ENCODE measurements around the gene IDH1. TPM values are rescaled to one million over a fixed set of nuclear protein-coding genes. Genes with fewer than 3 reads are reported as not detected.
"Not testable (repeated sequence)": the region's sequence is repeated elsewhere in the genome, so short reads cannot be mapped to it uniquely, and the experiment has no call there.

IDH1 gene
- total RNA-seq, 2 donors from 2014 or later, result 16.9 to 19.4 TPM

DNA sequence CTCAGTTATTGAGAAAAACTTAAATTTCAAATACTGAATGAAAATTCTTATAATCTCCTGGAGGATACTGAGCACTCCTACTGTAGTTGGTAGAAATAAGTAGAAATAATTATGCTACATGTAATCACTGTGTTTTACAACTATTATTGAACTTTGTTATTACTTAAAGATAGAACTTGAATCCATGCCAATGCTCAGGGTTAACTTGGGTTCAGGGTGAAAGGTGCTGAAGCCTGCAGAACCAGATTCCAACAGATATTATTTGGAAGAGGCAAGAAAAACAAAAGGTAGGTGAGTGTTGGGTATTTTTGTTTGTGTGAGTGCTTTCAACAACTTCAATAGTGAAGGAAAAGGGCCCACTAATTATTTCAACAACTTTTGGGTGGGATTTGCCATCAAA lies 10.4 kb downstream of the IDH1 start:
- Mint-ChIP-seq H3K9me3 (no peaks in the 10 kb centered on the region), H3K27ac (no peak overlapping the region), H3K36me3 (peaks cover 5 to 9% of the 10 kb centered on the region in 2 donors)
- ATAC-seq, result no peak
- no peak for DNase-seq (ENCODE audit: low spot score in 2 of 2)

DNA sequence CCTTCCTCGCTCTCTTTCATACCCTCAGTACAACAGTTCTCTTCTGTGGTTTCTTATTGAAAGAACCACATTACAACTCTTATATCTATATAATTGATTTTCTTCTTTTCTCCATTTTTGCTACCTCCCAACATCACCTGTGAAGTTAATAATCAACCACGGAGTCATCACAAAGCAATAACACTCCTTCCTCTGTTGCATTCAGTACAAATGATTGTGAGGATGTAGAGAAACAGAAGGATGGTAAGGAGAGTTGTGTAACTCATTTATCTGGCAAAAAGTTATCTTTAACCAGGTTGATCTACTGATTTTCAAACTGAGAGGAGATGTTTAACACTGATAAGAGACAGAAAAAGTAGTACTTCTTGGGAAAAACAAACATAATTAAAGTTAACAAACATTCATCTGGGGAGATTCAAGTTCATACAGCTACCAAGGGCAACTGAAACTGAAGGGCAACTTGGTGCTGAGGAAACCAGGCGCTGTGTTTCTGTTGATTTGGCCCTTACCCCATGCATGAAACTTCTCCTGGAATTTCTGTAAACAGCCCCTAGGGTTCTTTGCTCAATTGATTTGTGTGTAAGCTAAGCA lies 14.2 kb downstream of the IDH1 start:
- Mint-ChIP-seq H3K9me3 (peaks cover 0 to 4% of the 10 kb centered on the region in 2 donors), H3K27ac (no peak overlapping the region), H3K36me3 (peaks cover 8 to 13% of the 10 kb centered on the region in 2 donors)
- ATAC-seq (no peak), DNase-seq (ENCODE audit: low spot score in 2 of 2) (no peak)

DNA sequence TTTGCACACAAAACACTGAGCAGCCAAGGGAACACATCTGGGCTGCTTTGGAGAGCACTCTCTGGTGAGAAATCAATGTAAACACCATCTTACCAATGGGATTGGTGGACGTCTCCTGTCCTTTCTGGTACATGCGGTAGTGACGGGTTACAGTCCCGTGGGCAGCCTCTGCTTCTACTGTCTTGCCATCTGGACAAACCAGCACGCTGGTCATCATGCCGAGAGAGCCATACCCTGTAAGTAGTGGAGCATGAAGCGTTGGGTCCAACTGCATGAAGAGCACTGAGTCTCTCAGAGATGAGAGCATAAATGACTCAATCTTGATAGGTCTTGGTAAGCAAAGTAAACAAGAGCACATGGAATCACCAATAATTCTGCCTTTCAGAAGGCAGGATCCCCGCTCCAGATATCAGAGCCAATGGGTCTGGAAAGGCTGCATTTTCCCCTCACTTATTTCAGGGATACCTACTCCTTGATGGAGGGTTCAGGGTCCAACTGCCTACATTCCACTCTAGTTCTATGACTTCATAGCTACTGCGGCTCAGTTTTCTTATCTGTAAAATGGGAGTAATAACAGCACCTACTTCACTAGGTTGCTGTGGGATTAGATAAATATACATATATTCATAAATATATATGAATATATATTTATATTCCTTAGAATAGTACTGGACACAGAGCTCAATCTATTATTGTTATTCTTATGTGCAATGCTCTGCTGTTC lies 14.9 kb downstream of the IDH1 start:
- DNase-seq (ENCODE audit: low spot score in 2 of 2), result no peak
- ATAC-seq, result no peak
- Mint-ChIP-seq H3K27ac (peak overlapping the region in 1 of 2 donors; percentile 13), H3K9me3 (peaks cover 0 to 10% of the 10 kb centered on the region in 2 donors), H3K36me3 (peaks cover 8 to 20% of the 10 kb centered on the region in 2 donors)

DNA sequence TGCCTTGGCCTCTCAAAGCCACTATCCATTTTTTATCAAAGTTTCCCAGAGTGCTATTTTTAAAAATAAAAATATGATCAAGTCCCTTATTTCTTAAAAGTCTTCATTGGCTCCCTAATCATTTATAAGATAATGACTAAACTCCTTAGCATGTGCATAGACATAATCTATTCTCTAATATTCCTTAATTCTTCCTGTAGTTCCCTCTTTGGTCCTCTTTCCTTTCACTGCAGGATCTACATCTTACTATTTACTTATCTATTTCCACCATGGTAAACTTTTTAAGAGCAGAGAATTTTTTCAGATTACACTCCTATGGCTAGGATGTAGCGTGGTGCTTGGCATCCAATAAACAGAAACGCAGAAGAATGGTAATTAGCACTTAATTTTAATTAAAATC lies 19.0 kb downstream of the IDH1 start:
- no peak for ATAC-seq
- peaks cover 15 to 24% of the 10 kb centered on the region in 2 donors for H3K36me3 Mint-ChIP-seq

DNA sequence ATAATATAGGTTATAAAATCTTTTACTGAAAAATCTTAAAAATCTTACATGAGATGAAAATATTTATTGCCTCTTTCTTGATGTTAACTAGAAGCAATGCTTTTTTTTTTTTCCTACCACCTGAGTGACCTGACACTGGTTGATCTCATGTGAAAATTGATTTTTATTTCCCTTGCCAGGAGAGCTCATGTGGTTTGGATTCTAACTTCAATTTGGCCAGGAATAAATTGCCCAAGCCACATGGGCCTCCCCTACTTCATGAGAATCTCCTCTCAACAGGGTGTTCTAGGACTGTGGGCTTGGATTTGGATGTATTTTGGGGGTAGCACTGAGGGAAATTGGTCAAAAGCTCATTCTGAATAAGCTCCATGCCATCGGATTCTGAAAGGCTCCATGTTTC lies 20.1 kb downstream of the IDH1 start:
- no peak for ATAC-seq
- H3K27ac Mint-ChIP-seq, result no peak overlapping the region
- H3K36me3 Mint-ChIP-seq, result peaks cover 13 to 22% of the 10 kb centered on the region in 2 donors
- H3K9me3 Mint-ChIP-seq, result peaks cover 5 to 19% of the 10 kb centered on the region in 2 donors
- no peak for DNase-seq (ENCODE audit: low spot score in 2 of 2)

More for the DNA sequence above, 19.0 kb downstream of the IDH1 start:
- H3K9me3 Mint-ChIP-seq, result peaks cover 5 to 15% of the 10 kb centered on the region in 2 donors
- no peak for DNase-seq (ENCODE audit: low spot score in 2 of 2)
- H3K27ac Mint-ChIP-seq, result no peak overlapping the region

DNA sequence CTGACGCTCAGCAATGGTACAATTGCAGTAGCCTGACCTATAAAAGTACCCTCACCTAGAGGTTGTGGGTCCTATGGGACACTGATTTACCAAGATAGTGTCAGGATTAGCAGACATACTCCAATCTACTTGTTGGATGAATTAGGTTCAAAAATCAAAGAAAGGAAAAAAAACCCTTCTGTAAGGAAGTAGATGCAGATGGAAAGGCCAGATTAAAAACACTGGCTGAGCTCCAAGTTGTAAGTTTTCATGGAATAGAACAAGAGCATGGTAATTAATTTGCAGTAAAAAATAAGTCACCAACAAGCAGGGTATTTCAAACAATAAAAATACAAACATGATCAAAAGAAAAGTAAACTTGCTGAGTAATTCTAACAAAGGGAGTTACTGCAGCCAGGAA lies 26.4 kb downstream of the IDH1 start:
- peaks cover 0 to 6% of the 10 kb centered on the region in 2 donors for H3K36me3 Mint-ChIP-seq
- ATAC-seq, result no peak
- H3K9me3 Mint-ChIP-seq, result peaks cover 5 to 9% of the 10 kb centered on the region in 2 donors
- DNase-seq (ENCODE audit: low spot score in 2 of 2), result no peak
- no peak overlapping the region for H3K27ac Mint-ChIP-seq

DNA sequence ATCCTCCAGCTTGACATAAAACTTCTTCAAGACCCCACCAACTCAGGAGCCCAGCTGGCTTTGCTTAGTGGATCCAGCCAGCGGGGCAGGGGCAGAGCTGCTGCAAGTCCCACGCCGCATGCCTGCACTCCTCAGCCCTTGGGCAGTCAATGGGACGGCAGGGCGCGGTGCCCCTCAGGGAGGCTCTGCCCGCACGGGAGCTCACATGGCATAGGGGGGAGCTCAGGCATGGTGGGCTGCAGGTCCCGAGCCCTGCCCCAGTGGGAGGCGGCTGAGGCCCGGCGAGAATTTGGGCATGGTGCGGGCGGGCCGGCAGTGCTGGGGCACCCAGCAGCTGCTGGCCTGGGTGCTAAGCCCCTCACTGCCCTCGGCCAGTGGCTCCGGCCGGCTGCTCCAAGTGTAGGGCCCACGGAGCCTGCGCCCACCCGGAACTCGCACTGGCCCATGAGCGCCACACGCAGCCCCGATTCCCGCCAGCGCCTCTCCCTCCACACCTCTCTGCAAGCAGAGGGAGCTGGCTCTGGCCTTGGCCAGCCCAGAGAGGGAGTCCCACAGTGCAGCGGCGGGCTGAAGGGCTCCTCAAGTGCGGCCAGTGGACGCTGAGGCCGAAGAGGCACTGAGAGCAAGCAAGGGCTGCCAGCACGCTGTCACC lies 27.2 kb downstream of the IDH1 start:
- H3K36me3 Mint-ChIP-seq, result peaks cover 0 to 6% of the 10 kb centered on the region in 2 donors
- peaks cover 5 to 9% of the 10 kb centered on the region in 2 donors for H3K9me3 Mint-ChIP-seq
- no peak overlapping the region for H3K27ac Mint-ChIP-seq
- ATAC-seq, result no peak
- no peak for DNase-seq (ENCODE audit: low spot score in 2 of 2)

DNA sequence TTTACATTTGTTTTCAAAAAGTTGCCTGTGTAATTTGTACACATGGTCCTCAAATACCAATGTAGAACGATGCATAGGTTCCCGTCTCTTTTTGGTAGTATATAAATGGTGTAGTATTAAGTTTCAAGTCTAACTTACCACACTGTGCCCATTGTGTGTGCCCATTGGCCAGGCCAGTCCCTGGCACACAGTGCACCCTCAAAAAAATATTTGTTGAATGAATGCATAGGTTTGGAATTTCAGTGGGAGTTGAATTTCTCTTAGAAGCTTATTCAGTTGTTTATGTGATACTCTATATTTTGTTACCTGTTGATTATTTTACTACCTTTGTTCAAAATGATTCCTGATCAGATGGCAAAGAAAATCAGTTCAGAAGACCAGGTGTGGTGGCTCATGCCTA lies 30.1 kb downstream of the IDH1 start:
- no peak for ATAC-seq
- no peak overlapping the region for H3K27ac Mint-ChIP-seq
- DNase-seq (ENCODE audit: low spot score in 2 of 2), result no peak
- peaks cover 0 to 13% of the 10 kb centered on the region in 2 donors for H3K9me3 Mint-ChIP-seq
- no peaks in the 10 kb centered on the region for H3K36me3 Mint-ChIP-seq

DNA sequence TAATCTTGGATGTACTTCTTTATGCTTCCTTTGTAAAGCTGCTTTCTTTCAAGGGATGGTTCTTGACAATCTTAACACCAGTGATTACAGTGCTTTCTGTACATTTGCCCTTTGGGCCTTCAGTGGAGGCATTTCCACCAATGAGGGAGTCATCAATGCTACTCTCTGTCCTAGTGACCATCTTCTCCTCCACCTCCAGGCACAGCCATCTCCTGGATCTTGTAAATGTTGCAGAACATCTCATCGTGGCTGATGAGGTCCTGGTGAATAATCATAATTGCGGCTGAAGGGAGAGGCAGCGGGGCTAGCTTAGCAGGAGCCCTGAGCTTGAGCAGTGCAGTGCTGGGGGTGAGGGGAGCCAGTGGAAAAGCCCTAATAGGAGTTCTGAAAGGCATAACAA lies 32.5 kb downstream of the IDH1 start:
- no peak for DNase-seq (ENCODE audit: low spot score in 2 of 2)
- H3K36me3 Mint-ChIP-seq, result no peaks in the 10 kb centered on the region
- ATAC-seq, result no peak
- peaks cover 0 to 17% of the 10 kb centered on the region in 2 donors for H3K9me3 Mint-ChIP-seq
- peak overlapping the region in 1 of 2 donors; percentile 8 for H3K27ac Mint-ChIP-seq

DNA sequence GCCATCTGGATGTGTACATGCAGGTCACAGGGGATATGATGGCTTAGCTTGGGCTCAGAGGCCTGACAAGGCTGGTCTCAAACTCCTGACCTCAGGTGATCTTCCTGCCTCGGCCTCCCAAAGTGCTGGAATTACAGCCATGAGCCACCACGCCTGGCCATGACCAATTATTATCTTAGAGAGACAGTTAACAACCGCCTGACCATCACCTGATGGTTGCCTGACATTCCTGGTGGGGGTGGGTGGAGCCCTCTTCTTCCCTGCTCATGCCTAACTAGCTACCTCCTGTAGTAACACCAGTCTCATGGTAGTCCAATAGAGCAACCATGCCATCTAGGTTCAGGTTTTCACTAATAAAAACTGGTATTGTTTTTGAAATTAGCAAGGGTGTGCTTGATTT lies 33.0 kb downstream of the IDH1 start:
- not testable (repeated sequence) for H3K27ac Mint-ChIP-seq; DNase-seq (ENCODE audit: low spot score in 2 of 2); H3K36me3 Mint-ChIP-seq; ATAC-seq
- peaks cover 0 to 17% of the 10 kb centered on the region in 2 donors for H3K9me3 Mint-ChIP-seq

DNA sequence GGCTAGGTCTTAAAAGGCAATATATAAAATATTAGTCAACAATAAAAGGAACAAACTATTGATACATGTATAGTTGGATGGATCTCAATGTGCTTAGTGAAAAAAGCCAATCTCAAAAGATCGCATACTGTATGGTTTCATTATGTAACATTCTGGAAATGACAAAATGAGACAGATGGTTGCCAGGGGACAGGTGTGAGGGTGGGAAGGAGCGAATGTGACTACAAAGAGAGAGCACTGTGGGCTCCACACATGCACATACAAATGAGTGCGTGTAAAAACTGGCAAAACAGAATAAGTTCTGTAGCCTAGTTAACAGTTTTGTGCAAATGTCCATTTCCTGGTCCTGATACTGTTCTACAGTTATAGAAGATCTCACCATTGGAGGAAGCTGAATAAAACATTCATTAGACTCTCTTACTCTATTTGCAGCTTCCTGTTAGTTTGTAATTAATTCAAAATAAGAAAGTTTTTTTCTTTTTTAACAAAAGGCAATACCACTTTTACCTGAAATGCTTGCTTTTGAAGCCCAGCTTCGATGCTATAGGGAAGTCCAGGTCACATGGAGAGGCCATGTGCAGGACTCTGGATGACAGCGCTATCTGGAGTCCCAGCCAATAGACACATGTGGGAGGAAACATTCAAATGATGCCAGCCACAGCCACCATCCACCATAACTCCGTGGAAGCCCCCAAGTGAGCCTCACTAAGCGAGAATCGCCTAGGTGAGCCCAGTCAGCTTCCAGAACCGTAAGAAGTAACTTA lies 44.0 kb downstream of the IDH1 start:
- DNase-seq (ENCODE audit: low spot score in 2 of 2) (no peak), ATAC-seq (no peak)
- Mint-ChIP-seq H3K9me3 (no peaks in the 10 kb centered on the region), H3K36me3 (no peaks in the 10 kb centered on the region), H3K27ac (no peak overlapping the region)

DNA sequence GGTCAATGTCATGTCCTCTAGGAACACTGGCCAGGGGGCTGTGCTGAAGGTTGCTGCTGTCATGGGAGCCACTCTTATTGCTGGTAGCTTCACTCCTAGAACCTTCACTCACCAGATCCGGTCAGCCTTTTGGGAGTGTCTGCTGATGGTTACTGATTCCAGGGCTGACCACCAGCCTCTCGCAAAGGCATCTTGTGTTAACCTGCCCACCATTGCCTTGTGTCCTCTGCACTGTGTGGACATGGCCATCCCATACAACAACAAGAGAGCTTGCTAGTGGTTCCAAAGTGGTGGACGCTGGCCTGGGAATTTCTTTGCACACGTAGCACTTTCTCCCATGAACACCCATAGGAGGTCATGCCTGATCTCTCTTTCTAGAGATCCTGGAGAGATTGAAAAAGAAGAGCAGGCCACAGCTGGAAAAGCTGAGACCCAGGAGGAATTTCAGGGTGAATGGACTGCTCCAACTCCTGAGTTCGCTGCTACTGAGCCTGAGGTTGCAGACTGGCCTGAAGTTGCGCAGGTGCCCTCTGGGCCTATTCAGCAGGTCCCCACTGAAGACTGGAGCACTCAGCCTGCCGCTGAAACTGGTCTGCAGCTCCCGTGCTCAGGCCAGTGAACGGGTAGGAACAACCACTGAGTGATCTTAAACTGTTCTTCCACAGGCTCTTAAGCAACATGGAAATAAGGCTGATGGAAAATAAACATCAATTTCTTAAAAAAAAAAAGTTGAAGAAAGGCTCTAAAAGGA lies 46.4 kb downstream of the IDH1 start:
- no peaks in the 10 kb centered on the region for H3K9me3 Mint-ChIP-seq
- H3K27ac Mint-ChIP-seq, result no peak overlapping the region
- H3K36me3 Mint-ChIP-seq, result no peaks in the 10 kb centered on the region
- no peak for ATAC-seq
- no peak for DNase-seq (ENCODE audit: low spot score in 2 of 2)

DNA sequence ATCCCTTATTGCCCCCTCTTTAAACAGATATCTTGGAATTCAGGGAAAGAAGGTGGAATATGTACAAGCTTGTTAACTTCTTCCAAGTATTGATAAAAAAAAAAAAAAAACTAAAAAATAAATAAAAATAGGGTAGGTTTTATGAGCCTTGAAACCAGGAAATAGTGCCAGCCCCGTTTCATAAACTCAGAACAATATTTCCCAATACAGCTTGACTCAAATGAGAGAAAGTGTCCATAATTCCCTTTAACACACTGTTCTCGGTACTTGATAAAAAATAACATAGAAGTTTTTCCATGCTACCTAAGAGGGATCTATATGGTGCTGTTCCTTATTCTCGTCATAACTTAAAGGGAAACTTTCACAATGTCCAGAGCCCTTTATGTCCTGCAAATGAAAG lies 47.1 kb downstream of the IDH1 start:
- H3K36me3 Mint-ChIP-seq, result no peaks in the 10 kb centered on the region
- no peaks in the 10 kb centered on the region for H3K9me3 Mint-ChIP-seq
- DNase-seq (ENCODE audit: low spot score in 2 of 2) (no peak), ATAC-seq (no peak)
- no peak overlapping the region for H3K27ac Mint-ChIP-seq

DNA sequence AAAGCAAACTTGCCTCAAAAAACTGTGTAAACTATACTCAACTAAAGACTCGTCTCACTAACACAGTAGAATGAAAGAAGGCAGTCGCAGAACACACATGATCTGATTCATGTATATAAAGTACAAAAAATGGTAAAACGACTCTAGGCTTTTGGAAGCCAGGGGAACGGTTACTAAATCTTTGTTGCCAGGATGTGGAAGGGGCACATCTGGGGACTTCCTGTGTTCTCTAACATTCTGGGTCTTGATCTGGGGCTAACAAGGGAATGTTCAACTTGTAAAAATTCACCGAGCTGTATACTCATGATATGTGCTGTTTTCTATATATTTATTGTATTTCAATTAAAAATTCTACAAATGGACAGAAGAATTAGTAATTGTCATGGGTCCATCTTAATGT lies 50.7 kb downstream of the IDH1 start:
- Mint-ChIP-seq H3K9me3 (no peaks in the 10 kb centered on the region), H3K27ac (peak overlapping the region; percentile 18 to 29), H3K36me3 (no peaks in the 10 kb centered on the region)
- DNase-seq (ENCODE audit: low spot score in 2 of 2) (no peak), ATAC-seq (no peak)

DNA sequence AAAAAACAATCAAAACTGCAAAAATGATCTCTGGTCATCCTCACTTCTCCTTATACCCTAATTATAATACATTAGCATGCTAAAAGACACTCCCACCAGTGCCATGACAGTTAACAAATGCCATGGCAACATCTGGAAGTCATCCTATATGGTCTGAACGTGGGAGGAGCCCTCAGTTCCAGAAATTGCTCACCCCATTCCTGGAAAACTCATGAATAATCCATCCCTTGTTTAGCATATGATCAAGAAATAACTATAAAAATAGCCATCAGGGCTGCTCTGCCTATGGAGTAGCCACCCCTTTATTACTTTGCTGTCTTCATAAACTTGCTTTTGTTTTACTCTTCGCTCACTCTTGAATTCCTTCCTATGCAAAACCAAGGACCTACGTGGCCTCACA lies 59.3 kb downstream of the IDH1 start:
- Mint-ChIP-seq H3K27ac (no peak overlapping the region), H3K9me3 (no peaks in the 10 kb centered on the region), H3K36me3 (no peaks in the 10 kb centered on the region)
- DNase-seq (ENCODE audit: low spot score in 2 of 2), result no peak
- no peak for ATAC-seq

DNA sequence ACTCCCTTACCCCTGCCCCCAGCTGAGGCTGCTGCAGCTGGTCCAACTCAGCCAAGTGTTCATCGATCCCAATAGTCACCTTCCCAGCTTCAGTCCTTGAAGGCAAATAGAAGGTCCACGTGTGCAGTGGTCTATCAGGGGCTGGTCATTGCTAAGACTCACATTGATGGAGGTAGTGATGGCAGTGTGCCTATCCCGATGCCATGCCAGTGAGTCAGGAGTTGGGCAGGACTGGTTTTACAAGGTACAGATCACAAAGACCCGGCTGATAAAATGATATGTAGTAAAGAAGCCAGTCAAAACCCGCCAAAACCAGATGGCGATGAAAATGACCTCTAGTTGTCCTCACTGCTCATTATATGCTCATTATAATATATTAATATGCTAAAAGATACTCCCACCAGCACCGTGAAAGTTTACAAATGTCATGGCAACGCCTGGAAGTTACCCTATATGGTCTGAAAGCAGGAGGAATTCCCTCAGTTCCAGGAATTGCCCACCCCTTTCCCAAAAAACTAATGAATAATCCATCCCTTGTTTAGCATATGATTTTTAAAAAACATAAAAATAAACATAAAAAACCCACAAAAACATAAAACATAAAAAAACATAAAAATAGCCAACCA lies 62.1 kb downstream of the IDH1 start:
- DNase-seq (ENCODE audit: low spot score in 2 of 2), result no peak
- Mint-ChIP-seq H3K9me3 (no peaks in the 10 kb centered on the region), H3K27ac (no peak overlapping the region), H3K36me3 (no peaks in the 10 kb centered on the region)
- no peak for ATAC-seq

Measured in activated naive CD4-positive, alpha-beta T cell treated with anti-CD3 and anti-CD28 coated beads, Interleukin-2, amount 50 U/mL, for 72 hours (primary cell).